ENCODE results near the gene PRKG1. TPM values are rescaled to one million over a fixed set of nuclear protein-coding genes. Genes with fewer than 3 reads are reported as not detected.

The PRKG1 gene
- total and polyA plus RNA-seq, 2 of the 8 experiments (the other 6 are each of a cell fraction or from before 2014, with no cell fraction given) = 4.2 to 15.2 TPM

- no peak for TF ChIP-seq CTCF (IDR thresholded peaks at IDR 0.05; ENCODE audit: control extremely low read depth in 1 of 3, insufficient read depth in 1 of 3, low read depth in 1 of 3, low read length in 3 of 3)
- no peak for TF ChIP-seq CEBPB (IDR thresholded peaks at IDR 0.05; ENCODE audit: low read depth, low read length)
- no peak for TF ChIP-seq CBX8 (IDR thresholded peaks at IDR 0.05; ENCODE audit: borderline replicate concordance, low read depth, low read length)
- TF ChIP-seq, protein P1, sequence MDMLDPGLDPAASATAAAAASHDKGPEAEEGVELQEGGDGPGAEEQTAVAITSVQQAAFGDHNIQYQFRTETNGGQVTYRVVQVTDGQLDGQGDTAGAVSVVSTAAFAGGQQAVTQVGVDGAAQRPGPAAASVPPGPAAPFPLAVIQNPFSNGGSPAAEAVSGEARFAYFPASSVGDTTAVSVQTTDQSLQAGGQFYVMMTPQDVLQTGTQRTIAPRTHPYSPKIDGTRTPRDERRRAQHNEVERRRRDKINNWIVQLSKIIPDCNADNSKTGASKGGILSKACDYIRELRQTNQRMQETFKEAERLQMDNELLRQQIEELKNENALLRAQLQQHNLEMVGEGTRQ (IDR thresholded peaks at IDR 0.05; ENCODE audit: low read length) = no peak
- no peak for TF ChIP-seq TEAD4 (IDR thresholded peaks at IDR 0.05; ENCODE audit: low read depth, low read length)
- no peak for TF ChIP-seq SAP30 (IDR thresholded peaks at IDR 0.05; ENCODE audit: insufficient read depth, insufficient replicate concordance, low read length)
- TF ChIP-seq SP1 (IDR thresholded peaks at IDR 0.05; ENCODE audit: low read depth, low read length) = no peak
Observed at GRCh38 chr10:52266858-52267257, 1192.6 kb downstream of the PRKG1 start (continued).

Measured in H1 (cell line).